ENCODE results near the gene BFSP1. TPM values are rescaled to one million over a fixed set of nuclear protein-coding genes. Genes with fewer than 3 reads are reported as not detected.
A peak's percentile ranks its signal among the peaks of the same experiment; 100 is the strongest.

Gene BFSP1
- polyA plus RNA-seq (2013, experiment 1 of 2) = 6.3 TPM
- 6.0 TPM for polyA plus RNA-seq (2013, experiment 2 of 2)

DNA sequence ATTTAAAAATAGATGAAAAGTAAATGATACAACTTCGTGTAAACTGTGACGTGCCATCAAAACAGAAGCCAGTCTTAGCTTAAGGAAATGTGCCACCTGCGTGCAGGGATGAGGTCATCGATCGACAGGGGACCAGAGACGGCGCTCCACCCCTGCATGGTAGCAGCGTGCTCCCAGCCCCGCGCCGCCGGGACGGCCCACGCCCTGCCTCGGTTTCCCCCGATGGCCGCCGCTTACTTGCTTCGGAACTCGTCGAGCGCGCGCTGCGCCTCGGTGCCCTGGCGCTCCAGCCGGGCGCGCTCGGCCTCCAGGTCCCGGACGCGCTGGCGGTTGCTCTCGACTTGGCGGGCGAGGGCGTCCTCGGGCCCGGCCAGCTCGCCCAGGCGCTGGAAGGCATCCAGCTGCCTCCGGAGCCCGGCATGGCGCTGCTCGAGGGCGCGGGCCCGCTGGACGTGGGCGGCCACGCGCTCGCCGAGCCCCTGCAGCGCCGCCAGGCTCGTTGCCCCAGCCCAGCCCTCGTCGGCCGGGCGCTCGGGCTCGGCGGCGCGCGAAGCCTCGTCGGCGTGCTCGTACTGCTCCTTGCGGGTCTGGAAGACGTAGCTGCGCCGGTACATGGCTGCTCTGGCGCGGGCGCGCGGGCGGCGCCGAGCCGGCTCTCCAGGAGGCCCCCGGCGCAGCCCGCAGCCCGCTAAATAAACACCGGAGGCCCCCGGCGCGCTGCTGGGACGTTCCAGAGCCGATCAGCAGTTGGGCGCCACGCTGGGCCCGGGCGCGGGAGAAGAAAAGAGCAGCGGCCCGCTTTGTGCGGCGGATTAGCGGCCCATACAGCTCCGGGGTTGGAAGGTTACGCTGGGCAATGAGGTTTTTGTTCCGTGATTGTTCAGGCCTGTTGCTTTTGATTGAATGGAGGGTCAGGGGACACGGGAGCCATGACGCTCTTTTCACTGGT is at the start of gene BFSP1:
Gene BFSP1 (minus strand): TSS at position 664 of the 949 bp plus-strand sequence. CDS start 50 bp downstream, at position 614.
- peak within 1 kb of the TSS; percentile 78 to 83 for H3K4ac ChIP-seq (ENCODE audit: low read depth in 1 of 2, low read length in 2 of 2)
- H3K23ac ChIP-seq (ENCODE audit: low read length in 2 of 2) = peak within 1 kb of the TSS in 1 of 2 experiments; percentile 73
- no peak within 1 kb of the TSS for H2BK5ac ChIP-seq (ENCODE audit: low read depth, low read length, poor library complexity, severe bottlenecking)
- peak within 1 kb of the TSS; percentile 68 for H2BK15ac ChIP-seq (ENCODE audit: low read depth, poor library complexity, severe bottlenecking)
- no peaks in the 10 kb centered on the region for H3K9me3 ChIP-seq (ENCODE audit: control insufficient read depth, low read length)
- H2AFZ ChIP-seq (ENCODE audit: low read depth, low read length) = peak within 1 kb of the TSS; percentile 65
- H2BK120ac ChIP-seq (ENCODE audit: low read depth, low read length) = peak within 1 kb of the TSS; percentile 98
- peak within 1 kb of the TSS; percentile 60 to 71 for H3K4me3 ChIP-seq (ENCODE audit: insufficient read depth in 1 of 2, low read depth in 1 of 2, low read length in 2 of 2)
- H3K79me1 ChIP-seq (replicated peaks; ENCODE audit: low read length, poor library complexity, severe bottlenecking) = no peaks in the 10 kb centered on the region
- no peak within 1 kb of the TSS for H2AK5ac ChIP-seq (ENCODE audit: low read length, severe bottlenecking)
- DNase-seq = peak; percentile 69
- H3K36me3 ChIP-seq (ENCODE audit: control insufficient read depth in 1 of 2, insufficient read depth in 2 of 2, low read depth in 1 of 2, low read length in 2 of 2) = no peaks in the 10 kb centered on the region
- peak within 1 kb of the TSS in 1 of 2 experiments; percentile 13 for H3K14ac ChIP-seq (ENCODE audit: low read length in 2 of 2)
- H2BK12ac ChIP-seq (ENCODE audit: low read length in 2 of 2) = peak within 1 kb of the TSS in 1 of 2 experiments; percentile 78
- WGBS = 2% methylated on average over 89 of the region's 111 CpGs
- no peaks in the 10 kb centered on the region for H3K27me3 ChIP-seq (ENCODE audit: control insufficient read depth in 1 of 2, insufficient read depth in 1 of 2, low read length in 2 of 2)
- peak within 1 kb of the TSS; percentile 97 for H3K4me2 ChIP-seq (ENCODE audit: low read length, poor library complexity, severe bottlenecking)
- peak within 1 kb of the TSS; percentile 51 for H3K27ac ChIP-seq (ENCODE audit: low read length, poor library complexity, severe bottlenecking)
- H4K91ac ChIP-seq (ENCODE audit: low read length) = peak within 1 kb of the TSS; percentile 82
- H3K18ac ChIP-seq (ENCODE audit: low read depth in 1 of 2, low read length in 2 of 2) = peak within 1 kb of the TSS; percentile 81 to 84
- H3K9ac ChIP-seq (ENCODE audit: low read length) = peak within 1 kb of the TSS; percentile 86
- peak within 1 kb of the TSS; percentile 93 for H4K8ac ChIP-seq (ENCODE audit: low read length)
- peaks cover 7% of the 10 kb centered on the region for H3K4me1 ChIP-seq (ENCODE audit: control insufficient read depth, insufficient read depth, low read depth, low read length)

DNA sequence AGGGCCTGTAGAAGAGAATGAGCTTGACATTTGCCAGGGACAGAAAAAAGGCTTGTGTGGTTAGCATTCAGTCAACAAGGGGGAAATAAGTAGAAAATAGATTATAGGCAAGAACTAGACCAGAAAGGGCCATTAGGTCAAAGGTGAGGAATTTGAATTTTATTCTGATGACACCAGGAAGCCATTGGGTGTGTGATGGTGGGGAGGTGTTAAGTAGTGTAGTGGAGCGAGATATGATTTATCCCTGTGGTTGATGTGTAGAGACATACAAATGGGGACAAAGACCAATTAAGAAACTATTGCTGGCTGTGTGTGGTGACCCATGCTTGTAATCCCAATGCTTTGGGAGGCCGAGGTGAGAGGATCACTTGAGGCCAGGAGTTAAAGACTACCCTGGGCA is 49.7 kb upstream of the BFSP1 start:
- H3K4me2 ChIP-seq (ENCODE audit: low read length, poor library complexity, severe bottlenecking) = no peak overlapping the region
- H4K8ac ChIP-seq (ENCODE audit: low read length) = no peak overlapping the region
- DNase-seq = peak; percentile 53
- H3K4me3 ChIP-seq (ENCODE audit: insufficient read depth in 1 of 2, low read depth in 1 of 2, low read length in 2 of 2) = no peak overlapping the region
- no peak overlapping the region for H2BK120ac ChIP-seq (ENCODE audit: low read depth, low read length)
- H3K36me3 ChIP-seq (ENCODE audit: control insufficient read depth in 1 of 2, insufficient read depth in 2 of 2, low read depth in 1 of 2, low read length in 2 of 2) = peaks cover 0 to 13% of the 10 kb centered on the region in 2 experiments
- no peak overlapping the region for H3K23ac ChIP-seq (ENCODE audit: low read length in 2 of 2)
- no peak overlapping the region for H2BK5ac ChIP-seq (ENCODE audit: low read depth, low read length, poor library complexity, severe bottlenecking)
- WGBS = 86% methylated on average over 2 of the region's 2 CpGs
- no peaks in the 10 kb centered on the region for H3K79me1 ChIP-seq (replicated peaks; ENCODE audit: low read length, poor library complexity, severe bottlenecking)
- H3K9me3 ChIP-seq (ENCODE audit: control insufficient read depth, low read length) = no peaks in the 10 kb centered on the region
- H3K18ac ChIP-seq (ENCODE audit: low read depth in 1 of 2, low read length in 2 of 2) = no peak overlapping the region
- H2AFZ ChIP-seq (ENCODE audit: low read depth, low read length) = no peak overlapping the region
- no peak overlapping the region for H3K9ac ChIP-seq (ENCODE audit: low read length)
- no peak overlapping the region for H4K91ac ChIP-seq (ENCODE audit: low read length)
- H3K4me1 ChIP-seq (ENCODE audit: control insufficient read depth, insufficient read depth, low read depth, low read length) = no peaks in the 10 kb centered on the region
- no peak overlapping the region for H3K4ac ChIP-seq (ENCODE audit: low read depth in 1 of 2, low read length in 2 of 2)
- H3K27me3 ChIP-seq (ENCODE audit: control insufficient read depth in 1 of 2, insufficient read depth in 1 of 2, low read length in 2 of 2) = no peaks in the 10 kb centered on the region
- no peak overlapping the region for H3K14ac ChIP-seq (ENCODE audit: low read length in 2 of 2)
- no peak overlapping the region for H2AK5ac ChIP-seq (ENCODE audit: low read length, severe bottlenecking)
- H2BK15ac ChIP-seq (ENCODE audit: low read depth, poor library complexity, severe bottlenecking) = no peak overlapping the region
- no peak overlapping the region for H3K27ac ChIP-seq (ENCODE audit: low read length, poor library complexity, severe bottlenecking)
- H2BK12ac ChIP-seq (ENCODE audit: low read length in 2 of 2) = no peak overlapping the region

DNA sequence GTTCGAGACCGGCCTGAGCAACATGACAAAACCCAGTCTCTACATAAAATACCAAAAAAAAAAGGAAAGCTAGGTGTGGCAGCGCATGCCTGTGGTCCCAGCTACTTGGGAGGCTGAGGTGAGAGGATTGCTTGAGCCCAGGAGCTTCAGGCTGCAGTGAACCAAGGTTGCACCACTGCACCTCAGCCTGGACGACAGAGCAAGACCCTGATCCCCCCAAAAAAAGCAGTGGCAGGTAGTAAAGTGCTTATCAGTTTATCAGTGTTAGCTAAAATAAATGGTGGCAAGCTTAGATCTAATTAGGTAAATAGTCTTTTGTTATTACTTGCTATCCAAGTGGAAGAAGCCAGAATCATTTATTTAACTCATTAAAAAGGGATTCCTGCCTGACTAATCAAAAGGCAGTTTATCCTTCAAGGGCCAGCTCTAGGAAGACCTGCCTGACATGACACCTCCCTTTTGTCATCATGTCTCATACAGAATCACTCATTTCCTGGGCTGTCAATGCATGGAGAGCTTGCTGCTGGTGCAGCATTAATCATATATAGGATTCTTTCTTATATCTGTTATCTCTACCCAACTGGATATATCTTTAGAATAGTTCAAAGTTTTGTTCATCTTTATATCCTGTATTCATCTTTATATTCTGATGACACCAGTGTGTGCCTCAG is 48.3 kb upstream of the BFSP1 start:
- Histone ChIP-seq H2AK5ac (ENCODE audit: low read length, severe bottlenecking) (no peak overlapping the region), H2BK15ac (ENCODE audit: low read depth, poor library complexity, severe bottlenecking) (no peak overlapping the region), H3K4ac (ENCODE audit: low read depth in 1 of 2, low read length in 2 of 2) (no peak overlapping the region), H3K9ac (ENCODE audit: low read length) (no peak overlapping the region), H3K4me3 (ENCODE audit: insufficient read depth in 1 of 2, low read depth in 1 of 2, low read length in 2 of 2) (no peak overlapping the region), H2AFZ (ENCODE audit: low read depth, low read length) (no peak overlapping the region), H3K4me2 (ENCODE audit: low read length, poor library complexity, severe bottlenecking) (no peak overlapping the region), H2BK120ac (ENCODE audit: low read depth, low read length) (no peak overlapping the region), H3K14ac (ENCODE audit: low read length in 2 of 2) (no peak overlapping the region), H2BK12ac (ENCODE audit: low read length in 2 of 2) (no peak overlapping the region), H2BK5ac (ENCODE audit: low read depth, low read length, poor library complexity, severe bottlenecking) (no peak overlapping the region), H4K91ac (ENCODE audit: low read length) (no peak overlapping the region), H3K36me3 (ENCODE audit: control insufficient read depth in 1 of 2, insufficient read depth in 2 of 2, low read depth in 1 of 2, low read length in 2 of 2) (peaks cover 0 to 15% of the 10 kb centered on the region in 2 experiments), H3K4me1 (ENCODE audit: control insufficient read depth, insufficient read depth, low read depth, low read length) (no peaks in the 10 kb centered on the region), H3K27me3 (ENCODE audit: control insufficient read depth in 1 of 2, insufficient read depth in 1 of 2, low read length in 2 of 2) (no peaks in the 10 kb centered on the region), H3K9me3 (ENCODE audit: control insufficient read depth, low read length) (no peaks in the 10 kb centered on the region), H3K79me1 (replicated peaks; ENCODE audit: low read length, poor library complexity, severe bottlenecking) (no peaks in the 10 kb centered on the region), H3K18ac (ENCODE audit: low read depth in 1 of 2, low read length in 2 of 2) (no peak overlapping the region), H3K27ac (ENCODE audit: low read length, poor library complexity, severe bottlenecking) (no peak overlapping the region), H3K23ac (ENCODE audit: low read length in 2 of 2) (no peak overlapping the region), H4K8ac (ENCODE audit: low read length) (no peak overlapping the region)
- DNase-seq = no peak
- 87% methylated on average over 2 of the region's 4 CpGs for WGBS

DNA sequence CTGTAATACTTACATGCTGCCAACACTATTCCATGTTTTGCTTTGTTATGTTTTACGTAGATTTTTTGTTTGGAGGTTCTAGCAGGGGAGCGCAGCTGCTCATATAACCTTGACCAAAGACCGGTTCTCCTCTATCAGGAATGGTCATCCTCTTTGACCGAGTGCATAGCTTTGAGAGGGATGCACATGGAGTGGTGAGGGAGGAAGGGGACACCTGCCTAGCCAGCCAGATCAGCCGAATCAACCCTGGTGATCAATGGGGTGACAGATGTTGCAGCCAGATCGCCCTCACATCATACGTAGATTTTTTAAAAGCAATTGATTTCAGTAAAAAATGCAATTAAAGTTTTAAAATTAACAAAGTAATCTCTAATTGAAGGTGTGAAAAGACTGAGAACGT is 45.0 kb upstream of the BFSP1 start:
- no peak overlapping the region for H3K9ac ChIP-seq (ENCODE audit: low read length)
- WGBS = 91% methylated on average over 5 of the region's 8 CpGs
- H3K4me1 ChIP-seq (ENCODE audit: control insufficient read depth, insufficient read depth, low read depth, low read length) = no peaks in the 10 kb centered on the region

More for the DNA sequence above, 45.0 kb upstream of the BFSP1 start:
- H2BK12ac ChIP-seq (ENCODE audit: low read length in 2 of 2) = no peak overlapping the region
- H3K18ac ChIP-seq (ENCODE audit: low read depth in 1 of 2, low read length in 2 of 2) = no peak overlapping the region
- H3K27me3 ChIP-seq (ENCODE audit: control insufficient read depth in 1 of 2, insufficient read depth in 1 of 2, low read length in 2 of 2) = no peaks in the 10 kb centered on the region
- H3K4ac ChIP-seq (ENCODE audit: low read depth in 1 of 2, low read length in 2 of 2) = no peak overlapping the region
- H2BK5ac ChIP-seq (ENCODE audit: low read depth, low read length, poor library complexity, severe bottlenecking) = no peak overlapping the region
- H3K23ac ChIP-seq (ENCODE audit: low read length in 2 of 2) = no peak overlapping the region
- H2BK15ac ChIP-seq (ENCODE audit: low read depth, poor library complexity, severe bottlenecking) = no peak overlapping the region
- no peak overlapping the region for H2AFZ ChIP-seq (ENCODE audit: low read depth, low read length)
- no peak for DNase-seq
- H4K8ac ChIP-seq (ENCODE audit: low read length) = no peak overlapping the region
- H3K79me1 ChIP-seq (replicated peaks; ENCODE audit: low read length, poor library complexity, severe bottlenecking) = no peaks in the 10 kb centered on the region
- no peaks in the 10 kb centered on the region for H3K9me3 ChIP-seq (ENCODE audit: control insufficient read depth, low read length)
- no peak overlapping the region for H3K14ac ChIP-seq (ENCODE audit: low read length in 2 of 2)
- H3K4me2 ChIP-seq (ENCODE audit: low read length, poor library complexity, severe bottlenecking) = no peak overlapping the region
- H3K36me3 ChIP-seq (ENCODE audit: control insufficient read depth in 1 of 2, insufficient read depth in 2 of 2, low read depth in 1 of 2, low read length in 2 of 2) = peaks cover 0 to 19% of the 10 kb centered on the region in 2 experiments
- H2AK5ac ChIP-seq (ENCODE audit: low read length, severe bottlenecking) = no peak overlapping the region
- no peak overlapping the region for H2BK120ac ChIP-seq (ENCODE audit: low read depth, low read length)
- no peak overlapping the region for H3K4me3 ChIP-seq (ENCODE audit: insufficient read depth in 1 of 2, low read depth in 1 of 2, low read length in 2 of 2)
- H4K91ac ChIP-seq (ENCODE audit: low read length) = no peak overlapping the region
- H3K27ac ChIP-seq (ENCODE audit: low read length, poor library complexity, severe bottlenecking) = no peak overlapping the region
